Measurements from ENCODE around the gene PROSER2.

Gene PROSER2

GRCh38 chr10:11799736-11800080 lies 23.4 kb upstream of the PROSER2 start:
- DNase-seq (ENCODE audit: low spot score) (no peak), FAIRE-seq (no peak)

- FAIRE-seq, result no peak
- DNase-seq (ENCODE audit: low spot score), result no peak
These were observed 18.8 kb upstream of the PROSER2 start for GRCh38 chr10:11804336-11804735.

- FAIRE-seq (no peak), DNase-seq (ENCODE audit: low spot score) (no peak)
These were observed 17.4 kb upstream of the PROSER2 start for GRCh38 chr10:11805792-11806191.

- FAIRE-seq, result no peak
- DNase-seq (ENCODE audit: low spot score), result no peak
These were observed 16.4 kb upstream of the PROSER2 start for GRCh38 chr10:11806706-11807105.

DNA sequence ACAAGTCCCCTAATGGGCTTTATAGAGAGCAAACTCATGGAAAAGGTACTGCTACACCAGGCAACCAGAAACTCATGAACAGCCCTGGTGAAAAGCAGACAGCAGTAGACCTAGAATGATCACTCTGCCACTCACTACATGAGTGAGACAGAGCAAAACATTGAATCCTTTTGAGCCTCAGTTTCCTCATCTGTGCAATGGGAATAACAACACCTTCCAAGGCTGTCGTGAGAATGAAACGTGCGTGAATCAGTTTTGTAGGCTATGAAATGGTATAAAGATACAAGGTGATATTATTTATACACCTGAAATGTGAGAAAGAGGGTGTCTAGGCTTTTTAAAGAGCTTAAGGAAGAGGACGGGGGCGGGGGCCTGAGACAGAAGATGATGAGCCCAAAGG lies 14.3 kb upstream of the PROSER2 start:
- no peak for FAIRE-seq

GRCh38 chr10:11810313-11810766 lies 12.8 kb upstream of the PROSER2 start:
- no peak for FAIRE-seq
- no peak for DNase-seq (ENCODE audit: low spot score)

More for the DNA sequence above, 14.3 kb upstream of the PROSER2 start:
- no peak for DNase-seq (ENCODE audit: low spot score)

GRCh38 chr10:11810973-11811372 lies 12.2 kb upstream of the PROSER2 start:
- FAIRE-seq, result no peak
- DNase-seq (ENCODE audit: low spot score), result no peak

- FAIRE-seq, result no peak
- no peak for DNase-seq (ENCODE audit: low spot score)
These were observed 10.0 kb upstream of the PROSER2 start for GRCh38 chr10:11813177-11813576.

GRCh38 chr10:11813855-11814567 lies 9.1 kb upstream of the PROSER2 start:
- no peak for DNase-seq (ENCODE audit: low spot score)
- FAIRE-seq, result no peak

DNA sequence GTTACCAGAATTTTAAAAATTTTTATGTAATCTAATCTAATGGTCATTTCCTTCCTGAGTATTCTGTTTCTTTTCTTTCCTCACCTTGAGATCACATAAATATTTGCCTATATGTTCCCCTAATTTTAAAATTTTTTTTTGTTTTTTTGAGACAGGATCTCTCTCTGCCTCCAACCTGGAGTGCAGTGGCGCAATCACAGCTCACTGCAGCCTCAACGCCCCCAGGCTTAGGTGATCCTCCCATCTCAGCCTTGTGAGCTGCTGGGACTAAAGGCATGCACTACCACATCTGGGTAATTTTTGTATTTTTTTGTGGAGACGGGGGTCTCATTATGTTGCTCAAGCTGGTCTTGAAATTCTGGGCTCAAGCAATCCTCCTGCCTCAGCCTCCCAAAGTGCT lies 4.1 kb upstream of the PROSER2 start:
- no peak for DNase-seq (ENCODE audit: low spot score)
- no peak for FAIRE-seq

GRCh38 chr10:11822026-11822756 lies 965 bp upstream of the PROSER2 start:
- DNase-seq (ENCODE audit: low spot score) (peak; percentile 37), FAIRE-seq (no peak)

DNA sequence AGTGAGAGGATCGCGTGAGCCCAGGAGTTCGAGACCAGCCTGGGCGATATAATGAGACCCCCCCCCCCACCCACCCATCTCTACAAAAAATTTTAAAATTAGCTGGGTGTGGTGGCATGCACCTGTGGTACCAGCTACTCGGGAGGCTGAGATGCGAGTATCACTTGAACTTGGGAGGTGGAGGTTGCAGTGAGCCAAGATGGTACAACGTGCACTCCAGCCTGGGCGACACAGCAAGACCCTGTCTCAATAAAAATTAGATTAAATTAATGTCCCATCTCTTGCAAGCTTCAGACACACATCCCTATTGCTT lies 391 bp upstream of the PROSER2 start:
- no peak for FAIRE-seq
- DNase-seq (ENCODE audit: low spot score), result no peak

DNA sequence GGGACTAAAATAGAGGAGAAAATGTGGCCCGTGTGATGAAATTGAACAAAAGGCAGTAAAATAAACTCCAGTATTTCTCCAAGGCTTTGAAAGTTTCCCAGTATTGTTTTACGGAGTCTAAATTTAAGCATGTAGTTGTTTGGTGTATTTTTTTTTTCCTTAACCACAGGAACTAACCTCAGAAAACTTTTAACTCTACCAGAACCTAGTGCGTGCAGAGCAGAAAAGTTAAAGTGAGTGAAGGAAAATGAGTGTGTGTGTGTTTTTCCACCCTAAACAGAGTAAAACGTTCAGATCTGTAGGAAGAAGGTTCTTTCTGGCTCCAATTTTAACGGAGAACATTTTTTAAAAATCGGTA lies 812 bp downstream of the PROSER2 start:
- DNase-seq (ENCODE audit: low spot score) (no peak), FAIRE-seq (peak; percentile 25)

GRCh38 chr10:11824376-11824775 lies 1.2 kb downstream of the PROSER2 start:
- FAIRE-seq, result no peak
- DNase-seq (ENCODE audit: low spot score), result no peak

- DNase-seq (ENCODE audit: low spot score) (no peak), FAIRE-seq (no peak)
These were observed 1.7 kb downstream of the PROSER2 start for GRCh38 chr10:11824825-11825224.

GRCh38 chr10:11825796-11826414 lies 2.7 kb downstream of the PROSER2 start:
- DNase-seq (ENCODE audit: low spot score) (no peak), FAIRE-seq (no peak)

- no peak for DNase-seq (ENCODE audit: low spot score)
- FAIRE-seq, result no peak
These were observed 3.9 kb downstream of the PROSER2 start for GRCh38 chr10:11827006-11827405.

DNA sequence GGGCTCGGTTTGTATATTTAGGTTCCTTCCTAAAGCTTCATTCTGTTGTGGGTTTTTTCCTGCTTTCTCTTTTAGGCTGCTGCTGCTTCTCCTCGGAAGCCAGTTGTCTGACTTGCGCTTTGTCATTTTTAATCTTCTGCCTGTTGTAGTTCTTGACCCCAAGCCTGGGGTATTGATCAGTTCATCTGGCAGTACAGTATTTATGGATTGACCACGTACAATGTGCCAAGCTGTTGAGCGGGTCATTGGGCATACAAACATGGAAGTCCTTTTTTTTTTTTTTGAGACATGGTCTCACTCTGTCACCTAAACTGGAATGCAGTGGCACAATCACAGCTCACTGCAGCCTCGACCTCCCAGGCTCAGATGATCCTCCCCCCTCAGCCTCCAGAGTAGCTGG lies 4.3 kb downstream of the PROSER2 start:
- DNase-seq (ENCODE audit: low spot score) (no peak), FAIRE-seq (no peak)

DNA sequence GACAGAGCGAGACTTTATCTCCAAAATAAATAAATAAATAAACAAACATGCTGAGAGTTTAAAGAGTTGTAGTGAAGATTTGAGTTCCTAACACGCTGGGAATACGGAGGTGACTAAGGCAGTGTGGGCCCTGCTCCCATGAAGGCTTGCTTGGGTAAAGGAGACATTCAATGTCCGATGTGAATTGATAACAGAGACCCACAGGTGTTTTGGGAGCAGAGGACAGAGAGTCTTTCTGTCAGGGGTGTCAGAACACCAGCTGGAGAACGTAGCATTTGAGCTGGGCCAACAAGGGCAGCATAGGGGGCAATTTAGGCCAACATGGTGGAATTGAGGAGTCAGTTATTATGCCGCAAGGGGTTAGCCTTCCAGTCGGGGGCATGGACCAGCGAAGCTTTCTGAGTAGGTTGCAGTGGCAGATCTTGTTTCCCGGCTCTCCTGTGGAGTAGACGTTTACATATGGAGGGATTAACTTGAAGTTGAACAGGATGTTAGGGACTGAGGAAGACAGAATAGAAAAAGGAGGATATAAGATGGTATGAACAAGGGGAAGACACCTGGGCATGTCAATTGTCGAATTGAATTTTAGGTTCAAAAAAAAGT lies 5.6 kb downstream of the PROSER2 start:
- FAIRE-seq, result no peak
- no peak for DNase-seq (ENCODE audit: low spot score)

GRCh38 chr10:11830836-11831519 lies 7.8 kb downstream of the PROSER2 start:
- FAIRE-seq, result no peak
- no peak for DNase-seq (ENCODE audit: low spot score)

DNA sequence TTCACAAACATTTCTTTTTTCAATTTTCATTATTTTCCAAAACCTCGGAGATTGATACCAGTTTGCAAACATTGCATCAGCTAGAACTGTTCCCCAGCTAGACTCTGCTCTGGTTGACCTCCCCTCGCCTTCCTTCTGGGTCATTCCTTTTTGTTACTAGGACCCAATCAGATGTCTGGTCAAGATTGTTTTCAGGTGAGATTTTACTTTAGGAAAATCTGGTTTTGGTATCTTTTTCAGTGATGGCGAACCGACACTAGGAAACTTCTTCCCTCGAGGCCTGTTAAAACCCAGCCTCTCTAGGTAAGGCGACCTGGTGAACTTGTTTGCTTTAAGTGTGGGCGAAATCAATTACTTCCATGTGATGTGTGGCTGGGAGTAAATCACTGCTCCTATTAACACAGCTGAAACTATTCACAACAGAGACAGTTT lies 8.4 kb downstream of the PROSER2 start:
- no peak for FAIRE-seq

GRCh38 chr10:11832042-11832441 lies 8.9 kb downstream of the PROSER2 start:
- FAIRE-seq, result peak; percentile 41
- DNase-seq (ENCODE audit: low spot score), result peak; percentile 23

More for the DNA sequence above, 8.4 kb downstream of the PROSER2 start:
- DNase-seq (ENCODE audit: low spot score), result no peak

All from RCC 7860 (cell line).